PC-3 (cell line): Measurements from ENCODE around the gene FXYD3. TPM values are rescaled to one million over a fixed set of nuclear protein-coding genes. Genes with fewer than 3 reads are reported as not detected.
A peak's percentile ranks its signal among the peaks of the same experiment; 100 is the strongest.

Experiments used
- ATAC-seq: fragments of 200-7000 bp; cut with Tn5 transposase; 2 replicates; pipeline ENCODE4 v1.9.1; 2020; ENCODE audit warnings: mild to moderate bottlenecking, moderate library complexity
- BruUV-seq: library from RNA; stranded (reverse); fragments of 400-500 nt; replicated peaks from 2 replicates; lab custom pipeline; 2021; lab: Mats Ljungman, UMichigan
- CTCF ChIA-PET: fragments of 300-600 bp; sonication (Branson Sonifier 250); formaldehyde crosslinking; loops from one replicate; lab custom pipeline; 2022; ENCODE audit warnings: antibody characterized with exemption; lab: Charles Lee
- POLR2A ChIA-PET: fragments of 300-600 bp; sonication (Branson Sonifier 250); formaldehyde crosslinking; loops from one replicate; lab custom pipeline; 2022; ENCODE audit warnings: antibody characterized with exemption; ENCODE audit not compliant: unreplicated experiment; lab: Charles Lee
- DNase-seq: peaks from one replicate; pipeline ENCODE4 v3.0.0-alpha.2; 2015
- H2AFZ ChIP-seq: fragments of 300-600 bp; sonication (generic); 2 replicates; pipeline ENCODE4 v1.6.0; 2016; ENCODE audit warnings: antibody characterized with exemption, low read length
- H3F3A ChIP-seq: fragments of 300-600 bp; sonication (generic); one replicate; pipeline ENCODE4 v1.6.0; 2017; ENCODE audit warnings: antibody characterized with exemption, low read length, control low read depth, mild to moderate bottlenecking; ENCODE audit not compliant: unreplicated experiment
- H3K27ac ChIP-seq: fragments of 300-600 bp; sonication (generic); 2 replicates; pipeline ENCODE4 v1.5.1; 2016; ENCODE audit warnings: mild to moderate bottlenecking, low read length
- H3K27me3 ChIP-seq: fragments of 300-600 bp; sonication (generic); 2 replicates; pipeline ENCODE4 v1.6.1; 2016; ENCODE audit warnings: low read length, mixed read lengths
- H3K36me3 ChIP-seq: fragments of 300-600 bp; sonication (generic); 2 replicates; pipeline ENCODE4 v1.6.1; 2016; ENCODE audit warnings: low read depth, mixed run types, low read length, mixed read lengths
- H3K4me1 ChIP-seq: fragments of 300-600 bp; sonication (generic); 2 replicates; pipeline ENCODE4 v1.5.1; 2016; ENCODE audit warnings: low read length; ENCODE audit not compliant: insufficient read depth
- H3K4me2 ChIP-seq: fragments of 300-600 bp; sonication (generic); 2 replicates; pipeline ENCODE4 v1.6.0; 2016; ENCODE audit warnings: low read length
- H3K4me3 ChIP-seq: fragments of 300-600 bp; sonication (generic); 2 replicates; pipeline ENCODE4 v1.5.1; 2016; ENCODE audit warnings: mild to moderate bottlenecking, low read length, mixed read lengths
- H3K79me2 ChIP-seq: fragments of 300-600 bp; sonication (generic); 2 replicates; pipeline ENCODE4 v1.6.1; 2017; ENCODE audit warnings: low read length, mixed read lengths
- H3K9ac ChIP-seq: fragments of 300-600 bp; sonication (generic); 2 replicates; pipeline ENCODE4 v1.6.0; 2016; ENCODE audit warnings: mild to moderate bottlenecking, low read length
- H3K9me2 ChIP-seq: fragments of 300-600 bp; sonication (generic); replicated peaks from 2 replicates; pipeline ENCODE4 v1.6.1; 2016; ENCODE audit warnings: mixed run types, low read length, mixed read lengths
- H3K9me3 ChIP-seq: fragments of 300-600 bp; sonication (generic); 2 replicates; pipeline ENCODE4 v1.6.1; 2016; ENCODE audit warnings: low read length, mixed read lengths
- H4K20me1 ChIP-seq: fragments of 300-600 bp; sonication (generic); 2 replicates; pipeline ENCODE4 v1.6.1; 2016; ENCODE audit warnings: low read length, mixed read lengths
- CTCF ChIP-seq: fragments of 300-600 bp; sonication (generic); conservative IDR thresholded peaks from 2 replicates; pipeline ENCODE4 v1.5.1; 2017; ENCODE audit warnings: antibody characterized with exemption, low read depth, mild to moderate bottlenecking, low read length
- EZH2 ChIP-seq: fragments of 300-600 bp; sonication (generic); IDR thresholded peaks from one replicate; pipeline ENCODE4 v1.6.1; 2017; ENCODE audit warnings: antibody characterized with exemption, mild to moderate bottlenecking, low read length; ENCODE audit not compliant: unreplicated experiment
- EZH2phosphoT487 ChIP-seq: fragments of 300-600 bp; sonication (generic); IDR thresholded peaks from 2 replicates; pipeline ENCODE4 v1.6.1; 2018; ENCODE audit warnings: mild to moderate bottlenecking, antibody characterized with exemption, low read length, borderline replicate concordance
- intact Hi-C: fragments of 100-400 bp; cut with micrococcal nuclease; formaldehyde crosslinking; loops from 2 replicates; pipeline ENCODE4 v1.9.0; 2023
- total RNA-seq: library from RNA; depleted of rRNA; stranded (reverse); fragments of >200 nt; gene quantifications from 2 replicates; pipeline ENCODE4 v1.2.3, GENCODE V29; 2014

Gene FXYD3
- total RNA-seq, 1 experiment from 2014 or later: 61.6 TPM

GRCh38 chr19:35116072-35116801, 614 bp downstream of the FXYD3 start:
- no peaks in the 10 kb centered on the region for H3K36me3 ChIP-seq
- H4K20me1 ChIP-seq: no peaks in the 10 kb centered on the region
- peaks cover 57% of the 10 kb centered on the region for H3K4me1 ChIP-seq
- peak overlapping the region; percentile 96 for H3K4me2 ChIP-seq
- no peaks in the 10 kb centered on the region for H3K9me3 ChIP-seq
- H3K4me3 ChIP-seq: peak overlapping the region; percentile 79
- intact Hi-C loops: no loop called here
- no peaks in the 10 kb centered on the region for H3K27me3 ChIP-seq
- peak overlapping the region; percentile 80 for H2AFZ ChIP-seq
- POLR2A ChIA-PET: no interaction called here
- peaks cover 23% of the 10 kb centered on the region for H3K79me2 ChIP-seq
- TF ChIP-seq EZH2phosphoT487 (no peak), EZH2 (no peak), CTCF (no peak)
- TSS peak; percentile 51 for BruUV-seq
- H3K9me2 ChIP-seq: no peaks in the 10 kb centered on the region
- H3K9ac ChIP-seq: peak overlapping the region; percentile 95
- CTCF ChIA-PET: no interaction called here
- peak overlapping the region; percentile 92 for H3K27ac ChIP-seq
- ATAC-seq (peak; percentile 15; the same call in 1 of the 2 replicates), DNase-seq (peak; percentile 76)
- H3F3A ChIP-seq: no peaks in the 10 kb centered on the region

- H3K27ac ChIP-seq: peak overlapping the region; percentile 92
- peaks cover 63% of the 10 kb centered on the region for H3K4me1 ChIP-seq
- ChIA-PET CTCF (no interaction called here), POLR2A (no interaction called here)
- H3K9me2 ChIP-seq: no peaks in the 10 kb centered on the region
- intact Hi-C loops: no loop called here
- H3K9ac ChIP-seq: peak overlapping the region; percentile 95
- H3K4me2 ChIP-seq: peak overlapping the region; percentile 96
- DNase-seq (no peak), ATAC-seq (no peak)
- BruUV-seq: no TSS peak
- no peaks in the 10 kb centered on the region for H4K20me1 ChIP-seq
- peaks cover 3% of the 10 kb centered on the region; the same call in 1 of the 2 replicates for H3K36me3 ChIP-seq
- H3F3A ChIP-seq: no peaks in the 10 kb centered on the region
- H3K27me3 ChIP-seq: no peaks in the 10 kb centered on the region
- TF ChIP-seq EZH2phosphoT487: no peak
- TF ChIP-seq EZH2: no peak
- TF ChIP-seq CTCF: no peak
- no peak overlapping the region for H2AFZ ChIP-seq
- peaks cover 23% of the 10 kb centered on the region for H3K79me2 ChIP-seq
- no peaks in the 10 kb centered on the region for H3K9me3 ChIP-seq
- peak overlapping the region; percentile 79 for H3K4me3 ChIP-seq
Observed at GRCh38 chr19:35117116-35117515, 1.5 kb downstream of the FXYD3 start.

GRCh38 chr19:35117799-35118198, 2.2 kb downstream of the FXYD3 start:
- Histone ChIP-seq H3K79me2 (peaks cover 23% of the 10 kb centered on the region), H3K27ac (0 out of 2 replicates have a peak overlapping the region, but pooled peaks have one; percentile 99), H3K9me2 (no peaks in the 10 kb centered on the region), H3K9me3 (no peaks in the 10 kb centered on the region), H3K27me3 (no peaks in the 10 kb centered on the region), H3K4me2 (peak overlapping the region; percentile 96), H3K9ac (no peak overlapping the region), H3K4me1 (peaks cover 67% of the 10 kb centered on the region), H4K20me1 (no peaks in the 10 kb centered on the region), H3K4me3 (no peak overlapping the region), H3K36me3 (peaks cover 3% of the 10 kb centered on the region; the same call in 1 of the 2 replicates), H2AFZ (no peak overlapping the region), H3F3A (no peaks in the 10 kb centered on the region)
- CTCF ChIA-PET: no interaction called here
- TF ChIP-seq EZH2 (no peak), EZH2phosphoT487 (no peak), CTCF (no peak)
- ATAC-seq: no peak
- DNase-seq: no peak
- intact Hi-C loops: no loop called here
- no TSS peak for BruUV-seq
- POLR2A ChIA-PET: interaction anchor here (0.6 kb wide), 1 partner anchor 31 kb away, joined by 13 read pairs; no protein-coding TSS in a partner anchor
